Fibroblast of upper back skin (primary cell): ENCODE measurements around the gene DDC.
"Not testable (repeated sequence)": the region's sequence is repeated elsewhere in the genome, so short reads cannot be mapped to it uniquely, and the experiment has no call there.

Source experiments
- DNase-seq: peaks from one replicate; pipeline ENCODE4 v3.0.0-alpha.2; 2013

Gene DDC

DNA sequence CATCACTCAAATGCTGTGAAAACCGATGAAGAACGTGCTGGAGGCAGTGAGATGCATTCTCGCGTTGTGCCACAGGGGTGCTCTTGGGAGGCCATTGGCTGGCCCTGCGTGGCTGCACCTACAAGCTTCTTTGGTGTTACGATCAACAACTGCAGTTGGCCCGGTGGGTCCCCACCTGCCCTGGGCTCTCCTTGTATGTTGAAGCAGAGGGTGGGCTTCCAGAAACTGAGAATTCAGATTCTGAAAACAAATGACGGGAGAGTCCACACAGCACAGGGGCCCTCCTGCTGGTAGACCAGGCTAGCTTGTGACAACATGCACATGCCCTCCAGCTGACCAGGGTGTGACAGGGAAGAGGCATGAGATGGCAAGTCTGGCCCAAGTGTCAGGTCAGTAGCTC, 23.7 kb upstream of the DDC start:
- DNase-seq: no peak

- no peak for DNase-seq
These were observed 22.5 kb upstream of the DDC start for GRCh38 chr7:50587737-50588136.

DNA sequence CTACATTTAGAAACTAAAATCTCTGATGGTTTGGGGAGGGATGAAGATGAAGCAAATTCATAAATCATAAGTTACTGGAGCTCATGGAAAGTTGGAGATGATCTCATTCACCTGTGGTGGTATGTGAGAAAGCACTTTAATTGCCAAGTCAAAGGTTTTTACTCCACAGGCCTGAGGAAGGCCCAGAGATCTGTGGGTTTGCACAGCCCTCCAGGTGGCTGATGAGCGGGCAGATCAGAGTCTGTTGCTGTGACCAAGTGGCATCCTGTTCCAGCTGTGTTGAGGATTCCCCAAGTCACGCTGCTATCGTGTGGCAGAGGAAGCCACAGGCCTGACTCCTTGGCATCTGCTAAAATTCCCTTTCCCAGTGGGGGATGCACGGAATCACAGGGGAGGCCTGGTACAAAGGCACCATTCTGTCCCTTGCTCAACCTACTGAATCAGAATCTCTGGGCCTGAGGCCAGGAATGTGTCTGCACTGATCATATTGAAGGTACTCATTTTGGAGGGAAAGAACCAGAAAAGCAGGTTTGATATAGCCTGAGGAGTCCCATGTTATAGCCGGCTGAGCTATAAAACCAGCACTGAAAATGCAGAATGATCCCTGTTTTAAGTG, 19.7 kb upstream of the DDC start:
- DNase-seq: no peak

- DNase-seq: no peak
These were observed 19.2 kb upstream of the DDC start for GRCh38 chr7:50584386-50584785.

GRCh38 chr7:50583295-50583694, 18.1 kb upstream of the DDC start:
- DNase-seq: not testable (repeated sequence)

DNA sequence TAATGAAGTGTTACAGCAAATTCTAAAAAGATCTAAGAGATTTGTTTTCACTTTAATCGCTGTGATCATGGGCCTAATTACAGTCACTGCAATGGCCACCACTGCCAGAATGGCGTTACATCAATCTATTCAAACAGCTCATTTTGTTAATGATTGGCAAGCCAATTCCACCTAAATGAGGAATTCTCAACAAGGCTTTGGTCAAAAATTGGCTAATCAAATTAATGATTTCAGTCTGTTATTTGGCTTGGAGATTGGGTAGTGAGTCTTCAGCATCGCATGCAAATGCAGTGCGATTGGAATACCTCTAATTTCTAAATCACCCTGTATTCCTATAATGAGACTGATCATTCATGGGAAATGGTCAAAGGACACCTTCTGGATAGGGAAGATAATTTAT, 17.1 kb upstream of the DDC start:
- DNase-seq: not testable (repeated sequence)

DNA sequence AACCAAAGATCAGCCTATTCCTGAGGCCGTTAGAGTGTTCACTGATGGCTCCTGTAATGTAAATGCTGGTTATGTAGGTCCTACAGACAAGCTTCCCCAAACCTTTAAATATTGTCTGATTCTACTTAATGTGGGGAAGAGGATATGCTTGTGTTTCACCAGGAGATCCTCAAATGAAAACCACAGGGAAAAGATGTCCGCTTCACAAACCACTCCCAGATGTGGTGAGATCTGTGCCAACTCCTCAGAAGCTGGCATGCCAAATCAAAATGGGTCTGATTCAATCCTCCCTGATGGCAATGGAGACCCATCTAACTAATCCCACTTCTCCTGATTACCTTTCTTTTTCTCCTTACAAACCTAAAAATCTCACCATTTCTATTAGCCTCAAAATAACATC, 15.5 kb upstream of the DDC start:
- not testable (repeated sequence) for DNase-seq

GRCh38 chr7:50580057-50580456, 14.9 kb upstream of the DDC start:
- DNase-seq: no peak

DNA sequence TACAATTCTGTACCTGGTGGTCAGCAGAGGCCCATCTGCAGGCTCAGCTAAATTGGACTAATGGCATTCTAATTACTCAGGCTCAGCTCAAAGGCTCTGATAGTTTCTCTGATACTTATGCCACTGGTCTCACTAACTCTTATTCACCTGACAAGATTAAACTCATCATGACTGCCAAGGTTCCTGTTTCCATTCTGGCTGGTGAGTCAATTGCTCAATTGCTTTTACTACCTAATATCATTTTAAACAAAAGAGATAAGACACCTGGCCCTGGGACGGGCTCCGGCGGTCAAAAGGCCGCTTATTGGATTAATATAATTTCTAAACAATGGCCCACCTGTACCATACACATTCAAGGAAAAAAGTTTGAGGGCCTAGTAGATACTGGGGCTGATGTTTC, 12.9 kb upstream of the DDC start:
- not testable (repeated sequence) for DNase-seq

DNA sequence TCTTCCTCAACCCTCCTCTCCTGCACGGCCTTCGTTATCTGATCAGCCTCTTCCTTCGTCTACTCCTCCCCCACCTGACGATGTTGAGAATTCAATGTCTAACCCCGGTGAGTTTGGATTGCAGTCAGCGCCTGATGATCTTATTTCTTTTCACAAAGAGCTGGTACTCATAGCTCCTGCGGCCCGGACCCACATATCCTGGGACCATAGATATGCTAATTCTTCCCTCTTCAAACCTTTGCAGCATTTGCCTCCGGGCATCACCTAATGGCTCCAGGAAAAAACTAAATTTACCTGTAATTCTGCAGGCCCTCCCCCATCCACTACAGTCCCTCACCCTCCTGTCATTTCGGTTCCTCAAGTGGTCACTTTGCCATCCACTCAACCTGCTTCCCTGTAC, 12.4 kb upstream of the DDC start:
- no peak for DNase-seq

DNA sequence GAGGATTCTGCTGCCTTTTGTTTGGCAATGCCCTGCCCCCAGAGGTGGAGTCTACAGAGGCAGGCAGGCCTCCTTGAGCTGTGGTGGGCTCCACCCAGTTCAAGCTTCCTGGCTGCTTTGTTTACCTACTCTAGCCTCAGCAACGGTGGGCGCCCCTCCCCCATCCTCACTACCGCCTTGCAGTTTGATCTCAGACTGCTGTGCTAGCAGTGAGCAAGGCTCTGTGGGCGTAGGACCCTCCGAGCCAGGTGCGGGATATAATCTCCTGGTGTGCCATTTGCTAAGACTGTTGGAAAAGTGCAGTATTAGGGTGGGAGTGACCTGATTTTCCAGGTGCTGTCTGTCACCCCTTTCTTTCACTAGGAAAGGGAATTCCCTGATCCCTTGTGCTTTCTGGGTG, 11.2 kb upstream of the DDC start:
- not testable (repeated sequence) for DNase-seq

DNA sequence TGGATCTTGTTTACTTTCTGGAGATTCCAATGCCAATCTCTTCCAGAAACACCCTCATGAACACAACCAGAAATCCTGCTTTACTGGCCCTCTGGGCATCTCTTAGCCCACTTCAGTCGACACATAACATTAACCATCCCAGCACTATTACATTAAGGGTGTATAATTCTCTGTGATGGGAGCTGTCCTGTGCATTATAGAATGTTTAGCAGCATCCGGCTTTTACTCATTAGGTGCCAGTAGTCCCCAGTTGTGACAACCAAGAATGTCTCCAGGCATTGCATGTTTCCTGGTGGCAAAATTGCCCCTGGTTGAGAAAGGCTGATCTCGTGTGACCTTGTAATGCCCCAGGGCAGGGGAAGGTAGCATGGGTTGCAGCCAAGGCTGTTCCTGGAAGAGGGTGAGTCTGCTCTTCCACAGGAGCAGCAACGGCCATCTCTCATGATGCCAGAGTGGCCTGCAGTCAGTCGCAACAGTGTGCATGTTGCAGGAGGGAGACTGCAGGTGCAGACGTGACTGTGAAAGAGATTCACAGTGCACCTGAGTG, 2.6 kb upstream of the DDC start:
- DNase-seq: no peak

- DNase-seq: no peak
These were observed 772 bp upstream of the DDC start for GRCh38 chr7:50565977-50566376.

GRCh38 chr7:50565559-50565916, 333 bp upstream of the DDC start:
- no peak for DNase-seq

GRCh38 chr7:50564171-50564570, 1.0 kb downstream of the DDC start:
- DNase-seq: no peak

- no peak for DNase-seq
These were observed 3.1 kb downstream of the DDC start for GRCh38 chr7:50562136-50562535.

GRCh38 chr7:50560865-50561351, 4.3 kb downstream of the DDC start:
- DNase-seq: no peak

- DNase-seq: no peak
These were observed 5.3 kb downstream of the DDC start for GRCh38 chr7:50559881-50560280.

GRCh38 chr7:50558294-50559053, 6.7 kb downstream of the DDC start:
- no peak for DNase-seq

DNA sequence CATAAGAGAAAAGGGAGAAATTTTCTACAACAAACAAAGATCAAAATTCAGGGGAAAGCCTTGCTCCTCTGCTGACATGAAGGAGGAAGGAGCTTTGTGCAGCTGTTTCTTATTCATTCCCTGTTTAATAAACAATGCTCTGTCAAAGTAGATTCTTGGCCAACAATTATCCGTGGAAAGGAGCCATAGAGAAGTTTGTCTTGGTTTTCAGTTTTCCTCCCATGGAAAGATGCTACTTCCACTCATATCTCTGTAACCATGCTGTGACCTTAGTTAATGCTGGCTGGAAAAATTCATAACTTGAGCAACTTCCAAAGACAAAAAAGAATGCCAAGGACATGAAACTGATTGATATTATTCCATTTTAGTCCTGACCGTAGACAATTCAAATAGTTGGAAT, 8.1 kb downstream of the DDC start:
- DNase-seq: no peak

DNA sequence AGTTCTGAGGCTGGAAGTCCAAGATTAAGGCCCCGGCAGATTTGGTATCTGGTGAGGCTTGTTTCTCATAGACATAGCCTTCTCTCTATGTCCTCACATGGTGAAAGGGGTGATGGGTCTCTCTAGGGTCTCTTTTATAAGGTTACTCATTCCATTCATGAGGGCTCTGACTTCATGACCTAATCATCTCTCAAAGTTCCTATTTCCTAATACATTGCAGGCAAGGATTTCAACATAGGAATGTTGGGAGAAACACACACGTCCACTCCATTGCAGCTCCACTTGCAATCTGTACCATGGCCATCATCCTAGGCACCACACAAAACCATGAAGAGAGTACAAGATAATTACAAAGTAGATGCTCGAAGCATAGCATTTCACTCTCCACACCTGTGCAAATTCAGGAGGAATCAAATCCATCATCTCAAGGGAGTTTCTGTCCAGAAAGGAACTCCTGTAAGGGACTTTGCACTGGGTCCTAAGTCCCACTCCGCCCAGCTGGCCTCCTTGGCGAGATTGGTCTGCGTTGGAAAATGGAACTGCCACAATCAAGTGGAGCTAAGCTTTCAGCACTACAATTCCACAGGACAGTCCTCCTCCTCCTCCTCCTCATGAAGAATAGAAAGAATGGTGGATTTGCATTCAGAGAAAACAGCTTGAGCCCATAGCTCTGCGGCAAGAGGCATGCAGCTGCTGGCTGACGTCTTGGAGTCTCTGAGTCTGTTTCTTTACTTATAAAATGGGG, 8.8 kb downstream of the DDC start:
- no peak for DNase-seq

GRCh38 chr7:50555594-50556140, 9.5 kb downstream of the DDC start:
- DNase-seq: no peak
